ENCODE data around the gene BANP. TPM values are rescaled to one million over a fixed set of nuclear protein-coding genes. Genes with fewer than 3 reads are reported as not detected.

BANP gene
- total RNA-seq, 2 experiments from 2014 or later: 39.6 to 58.0 TPM

DNA sequence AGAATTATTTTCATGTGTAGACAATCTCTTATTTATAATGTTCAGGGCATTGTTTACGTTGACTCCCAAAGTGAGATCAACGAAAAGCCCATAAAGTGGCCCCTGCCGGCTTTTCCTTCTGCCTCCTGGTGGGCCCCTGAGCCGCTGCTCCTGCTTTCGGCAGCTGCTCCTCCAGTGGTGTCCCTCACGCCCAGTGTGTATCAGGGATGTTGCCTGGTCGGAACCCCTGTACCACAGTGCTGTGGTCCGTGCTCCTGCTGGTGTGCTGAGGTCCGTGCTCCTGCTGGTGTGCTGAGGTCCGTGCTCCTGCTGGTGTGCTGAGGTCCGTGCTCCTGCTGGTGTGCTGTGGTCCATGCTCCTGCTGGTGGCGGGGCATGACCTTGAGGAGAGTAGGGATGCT is 107.6 kb downstream of the BANP start:
- no peak for DNase-seq (ENCODE audit: low spot score)

DNA sequence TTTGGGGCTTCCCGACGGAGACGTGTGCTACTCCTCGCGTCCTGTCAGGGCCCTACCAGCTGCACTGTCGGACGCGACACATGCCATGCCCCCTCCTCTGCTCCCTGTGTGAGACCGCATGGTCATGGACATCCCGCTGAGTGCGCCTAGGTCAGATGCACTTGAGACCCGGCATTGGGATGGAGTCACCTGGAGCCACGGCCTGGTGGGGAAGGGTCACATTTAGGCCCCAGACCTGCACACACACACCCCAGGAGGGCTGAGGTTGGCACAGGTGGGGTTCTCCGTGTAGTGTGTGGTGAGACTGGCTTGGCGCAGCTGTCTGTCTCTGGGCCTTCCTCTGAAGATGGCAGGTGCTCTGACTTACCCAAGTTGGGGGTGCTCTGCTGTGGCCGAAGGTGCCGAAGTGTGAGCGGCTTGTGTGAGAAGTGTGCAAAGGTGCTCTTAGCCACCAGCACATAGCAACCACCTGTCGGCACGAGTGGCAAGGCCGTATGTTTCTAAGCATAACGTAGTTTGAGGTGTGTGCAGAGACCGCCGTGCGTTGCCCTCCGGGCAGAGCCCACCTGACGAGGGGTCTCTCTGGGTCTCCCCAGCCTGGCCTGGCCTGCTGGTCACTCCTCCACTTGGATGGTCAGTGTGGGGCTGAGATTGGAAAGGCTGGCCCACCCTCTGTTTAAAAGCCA is 108.6 kb downstream of the BANP start:
- BruUV-seq (replicated peaks): no TSS peak
- Histone ChIP-seq H3K9me3 (ENCODE audit: low read length) (no peaks in the 10 kb centered on the region), H3K4me2 (ENCODE audit: low read length) (no peak overlapping the region), H4K20me1 (ENCODE audit: insufficient read depth, low read length) (no peaks in the 10 kb centered on the region), H3K4me1 (ENCODE audit: insufficient read depth, low read length, poor library complexity, severe bottlenecking) (no peaks in the 10 kb centered on the region), H3K4me3 (ENCODE audit: low read depth, low read length, poor library complexity, severe bottlenecking) (no peak overlapping the region), H3K9me2 (ENCODE audit: insufficient read depth, low read length) (no peaks in the 10 kb centered on the region), H3K79me2 (ENCODE audit: insufficient read depth, low read depth, low read length) (no peaks in the 10 kb centered on the region), H3K36me3 (ENCODE audit: insufficient read depth, low read length) (peaks cover 12% of the 10 kb centered on the region; the same call in 1 of the 2 replicates), H2AFZ (ENCODE audit: low read length) (no peak overlapping the region), H3K27ac (ENCODE audit: low read depth, low read length, poor library complexity, severe bottlenecking) (no peak overlapping the region)
- ChIA-PET CTCF (ENCODE audit: unreplicated experiment) (no interaction called here), POLR2A (no interaction called here)
- intact Hi-C loops (cut with micrococcal nuclease; ENCODE audit: unreplicated experiment): no loop called here
- TF ChIP-seq EZH2phosphoT487 (IDR thresholded peaks at IDR 0.05; ENCODE audit: borderline replicate concordance, low read depth, low read length): no peak
- TF ChIP-seq, protein P1, sequence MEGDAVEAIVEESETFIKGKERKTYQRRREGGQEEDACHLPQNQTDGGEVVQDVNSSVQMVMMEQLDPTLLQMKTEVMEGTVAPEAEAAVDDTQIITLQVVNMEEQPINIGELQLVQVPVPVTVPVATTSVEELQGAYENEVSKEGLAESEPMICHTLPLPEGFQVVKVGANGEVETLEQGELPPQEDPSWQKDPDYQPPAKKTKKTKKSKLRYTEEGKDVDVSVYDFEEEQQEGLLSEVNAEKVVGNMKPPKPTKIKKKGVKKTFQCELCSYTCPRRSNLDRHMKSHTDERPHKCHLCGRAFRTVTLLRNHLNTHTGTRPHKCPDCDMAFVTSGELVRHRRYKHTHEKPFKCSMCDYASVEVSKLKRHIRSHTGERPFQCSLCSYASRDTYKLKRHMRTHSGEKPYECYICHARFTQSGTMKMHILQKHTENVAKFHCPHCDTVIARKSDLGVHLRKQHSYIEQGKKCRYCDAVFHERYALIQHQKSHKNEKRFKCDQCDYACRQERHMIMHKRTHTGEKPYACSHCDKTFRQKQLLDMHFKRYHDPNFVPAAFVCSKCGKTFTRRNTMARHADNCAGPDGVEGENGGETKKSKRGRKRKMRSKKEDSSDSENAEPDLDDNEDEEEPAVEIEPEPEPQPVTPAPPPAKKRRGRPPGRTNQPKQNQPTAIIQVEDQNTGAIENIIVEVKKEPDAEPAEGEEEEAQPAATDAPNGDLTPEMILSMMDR (conservative IDR thresholded peaks at IDR 0.05; ENCODE audit: low read length): no peak
- no peak for DNase-seq (ENCODE audit: low spot score)

More for the DNA sequence above, 107.6 kb downstream of the BANP start:
- Histone ChIP-seq H4K20me1 (ENCODE audit: insufficient read depth, low read length) (no peaks in the 10 kb centered on the region), H3K4me3 (ENCODE audit: low read depth, low read length, poor library complexity, severe bottlenecking) (no peak overlapping the region), H3K36me3 (ENCODE audit: insufficient read depth, low read length) (peaks cover 14% of the 10 kb centered on the region; the same call in 1 of the 2 replicates), H3K79me2 (ENCODE audit: insufficient read depth, low read depth, low read length) (no peaks in the 10 kb centered on the region), H2AFZ (ENCODE audit: low read length) (no peak overlapping the region), H3K9me2 (ENCODE audit: insufficient read depth, low read length) (no peaks in the 10 kb centered on the region), H3K4me1 (ENCODE audit: insufficient read depth, low read length, poor library complexity, severe bottlenecking) (no peaks in the 10 kb centered on the region), H3K27ac (ENCODE audit: low read depth, low read length, poor library complexity, severe bottlenecking) (no peak overlapping the region), H3K9me3 (ENCODE audit: low read length) (no peaks in the 10 kb centered on the region), H3K4me2 (ENCODE audit: low read length) (no peak overlapping the region)
- CTCF ChIA-PET (ENCODE audit: unreplicated experiment): no interaction called here
- intact Hi-C loops (cut with micrococcal nuclease; ENCODE audit: unreplicated experiment): no loop called here
- BruUV-seq (replicated peaks): no TSS peak
- POLR2A ChIA-PET: no interaction called here
- no peak for TF ChIP-seq EZH2phosphoT487 (IDR thresholded peaks at IDR 0.05; ENCODE audit: borderline replicate concordance, low read depth, low read length)
- TF ChIP-seq, protein P1 (conservative IDR thresholded peaks at IDR 0.05; ENCODE audit: low read length): no peak

DNA sequence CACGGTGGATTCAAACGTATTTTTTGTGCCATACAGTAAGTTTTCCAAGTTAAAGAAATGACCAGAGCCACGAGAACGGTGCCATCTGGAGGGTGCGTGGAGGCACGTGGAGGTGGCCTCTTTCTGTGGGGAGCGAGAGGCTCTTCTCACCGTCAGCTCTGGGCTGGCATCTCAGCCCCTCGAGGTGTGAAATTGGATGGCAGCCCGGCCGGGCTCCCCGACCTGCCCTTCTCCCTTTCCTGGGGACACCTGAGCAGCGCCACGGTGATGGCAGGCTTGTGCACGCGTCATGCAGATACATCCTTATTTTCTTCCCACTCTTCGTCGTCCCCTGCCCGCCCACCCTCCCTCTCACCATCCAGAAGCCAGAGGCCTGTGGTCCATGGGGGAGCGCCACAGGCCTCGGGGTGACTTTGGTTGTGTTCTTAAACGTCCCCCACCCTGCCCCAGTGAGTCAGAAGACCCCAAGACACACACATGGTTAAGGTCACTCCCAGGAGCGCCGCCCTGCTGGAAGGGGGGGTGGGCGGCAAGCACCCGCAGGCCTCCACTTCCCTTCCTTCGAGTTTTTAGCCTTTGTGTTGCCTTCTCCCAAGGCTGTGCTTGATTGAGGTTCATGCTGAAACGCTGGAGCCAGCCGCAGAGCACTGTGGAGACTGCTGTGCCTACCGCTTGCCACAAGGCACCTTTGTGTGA is 109.4 kb downstream of the BANP start:
- no peak overlapping the region for H3K4me2 ChIP-seq (ENCODE audit: low read length)
- H3K9me2 ChIP-seq (ENCODE audit: insufficient read depth, low read length): no peaks in the 10 kb centered on the region
- H4K20me1 ChIP-seq (ENCODE audit: insufficient read depth, low read length): no peaks in the 10 kb centered on the region
- peaks cover 10% of the 10 kb centered on the region; the same call in 1 of the 2 replicates for H3K36me3 ChIP-seq (ENCODE audit: insufficient read depth, low read length)
- H2AFZ ChIP-seq (ENCODE audit: low read length): no peak overlapping the region
- DNase-seq (ENCODE audit: low spot score): no peak
- POLR2A ChIA-PET: no interaction called here
- H3K9me3 ChIP-seq (ENCODE audit: low read length): no peaks in the 10 kb centered on the region
- no peaks in the 10 kb centered on the region for H3K4me1 ChIP-seq (ENCODE audit: insufficient read depth, low read length, poor library complexity, severe bottlenecking)
- H3K4me3 ChIP-seq (ENCODE audit: low read depth, low read length, poor library complexity, severe bottlenecking): no peak overlapping the region
- no TSS peak for BruUV-seq (replicated peaks)
- intact Hi-C loops (cut with micrococcal nuclease; ENCODE audit: unreplicated experiment): no loop called here
- TF ChIP-seq, protein P1 (conservative IDR thresholded peaks at IDR 0.05; ENCODE audit: low read length): peak; percentile 56
- TF ChIP-seq EZH2phosphoT487 (IDR thresholded peaks at IDR 0.05; ENCODE audit: borderline replicate concordance, low read depth, low read length): no peak
- CTCF ChIA-PET (ENCODE audit: unreplicated experiment): no interaction called here
- H3K27ac ChIP-seq (ENCODE audit: low read depth, low read length, poor library complexity, severe bottlenecking): no peak overlapping the region
- H3K79me2 ChIP-seq (ENCODE audit: insufficient read depth, low read depth, low read length): no peaks in the 10 kb centered on the region
